GM12891 (cell line): Measurements from ENCODE around the gene BRD7.

ENCODE experiments used
- POLR2A ChIP-seq: IDR thresholded peaks from 2 replicates; pipeline ENCODE4 v1.6.1; 2011; ENCODE audit warnings: low read depth, low read length, control low read depth
- POLR2AphosphoS5 ChIP-seq: IDR thresholded peaks from 2 replicates; pipeline ENCODE4 v1.6.1; 2011; ENCODE audit warnings: low read depth, low read length, control low read depth
- POU2F2 ChIP-seq: IDR thresholded peaks from 2 replicates; pipeline ENCODE4 v1.6.1; 2011; ENCODE audit warnings: low read depth, mild to moderate bottlenecking, control low read depth, low read length, moderate library complexity
- SPI1 ChIP-seq: IDR thresholded peaks from 2 replicates; pipeline ENCODE4 v1.6.1; 2011; ENCODE audit warnings: low read depth, low read length, control low read depth
- TAF1 ChIP-seq: IDR thresholded peaks from 2 replicates; pipeline ENCODE4 v1.6.1; 2011; ENCODE audit warnings: low read depth, low read length, control low read depth

- no peak for TF ChIP-seq POLR2A
- no peak for TF ChIP-seq TAF1
- no peak for TF ChIP-seq POLR2AphosphoS5
- TF ChIP-seq POU2F2, result no peak
- no peak for TF ChIP-seq SPI1
These were observed 69.2 kb downstream of the BRD7 start for GRCh38 chr16:50299508-50300105.
